ENCODE measurements around the gene KIF3A. TPM values are rescaled to one million over a fixed set of nuclear protein-coding genes. Genes with fewer than 3 reads are reported as not detected.

The KIF3A gene
- total RNA-seq, 1 donor from 2014 or later = 10.5 TPM

GRCh38 chr5:132761321-132762240 lies 24.2 kb upstream of the KIF3A start:
- Histone ChIP-seq H3K27me3 (no peaks in the 10 kb centered on the region), H3K9me3 (no peaks in the 10 kb centered on the region), H3K4me1 (no peaks in the 10 kb centered on the region), H3K27ac (no peak overlapping the region), H3K36me3 (peaks cover 53% of the 10 kb centered on the region), H3K4me3 (no peak overlapping the region)
- intact Hi-C loops (cut with DNase I) = no loop called here
- DNase-seq (no peak), ATAC-seq (no peak)
- TF ChIP-seq, protein P1, sequence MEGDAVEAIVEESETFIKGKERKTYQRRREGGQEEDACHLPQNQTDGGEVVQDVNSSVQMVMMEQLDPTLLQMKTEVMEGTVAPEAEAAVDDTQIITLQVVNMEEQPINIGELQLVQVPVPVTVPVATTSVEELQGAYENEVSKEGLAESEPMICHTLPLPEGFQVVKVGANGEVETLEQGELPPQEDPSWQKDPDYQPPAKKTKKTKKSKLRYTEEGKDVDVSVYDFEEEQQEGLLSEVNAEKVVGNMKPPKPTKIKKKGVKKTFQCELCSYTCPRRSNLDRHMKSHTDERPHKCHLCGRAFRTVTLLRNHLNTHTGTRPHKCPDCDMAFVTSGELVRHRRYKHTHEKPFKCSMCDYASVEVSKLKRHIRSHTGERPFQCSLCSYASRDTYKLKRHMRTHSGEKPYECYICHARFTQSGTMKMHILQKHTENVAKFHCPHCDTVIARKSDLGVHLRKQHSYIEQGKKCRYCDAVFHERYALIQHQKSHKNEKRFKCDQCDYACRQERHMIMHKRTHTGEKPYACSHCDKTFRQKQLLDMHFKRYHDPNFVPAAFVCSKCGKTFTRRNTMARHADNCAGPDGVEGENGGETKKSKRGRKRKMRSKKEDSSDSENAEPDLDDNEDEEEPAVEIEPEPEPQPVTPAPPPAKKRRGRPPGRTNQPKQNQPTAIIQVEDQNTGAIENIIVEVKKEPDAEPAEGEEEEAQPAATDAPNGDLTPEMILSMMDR (IDR thresholded peaks at IDR 0.05) = no peak

- Histone ChIP-seq H3K27me3 (no peaks in the 10 kb centered on the region), H3K27ac (no peak overlapping the region), H3K4me1 (no peaks in the 10 kb centered on the region), H3K9me3 (no peaks in the 10 kb centered on the region), H3K36me3 (peaks cover 53% of the 10 kb centered on the region), H3K4me3 (no peak overlapping the region)
- DNase-seq (no peak), ATAC-seq (no peak)
- TF ChIP-seq, protein P1 (IDR thresholded peaks at IDR 0.05) = no peak
- intact Hi-C loops (cut with DNase I) = no loop called here
Observed at GRCh38 chr5:132760601-132761317, 23.4 kb upstream of the KIF3A start.

DNA sequence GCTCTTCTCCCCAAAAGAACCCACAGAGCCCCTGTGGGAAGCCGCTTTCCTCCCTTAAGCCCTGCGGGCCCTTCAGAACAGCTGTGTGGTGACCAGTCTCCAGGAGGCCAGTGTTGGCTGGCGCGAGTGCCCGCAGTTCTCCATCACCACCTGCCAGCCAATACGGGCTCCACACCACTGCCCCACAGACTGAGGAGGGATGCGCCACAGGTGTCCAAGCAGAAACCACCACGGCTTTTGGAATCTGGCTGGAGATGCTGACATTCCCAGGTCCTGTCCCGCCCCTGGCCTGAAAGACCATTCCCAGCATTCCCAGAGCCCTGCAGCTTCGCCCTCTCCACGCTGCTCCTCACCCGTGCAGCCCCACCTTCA lies 22.7 kb upstream of the KIF3A start:
- H3K4me1 ChIP-seq = no peaks in the 10 kb centered on the region
- H3K36me3 ChIP-seq = peaks cover 52% of the 10 kb centered on the region
- H3K27me3 ChIP-seq = no peaks in the 10 kb centered on the region
- DNase-seq (peak; percentile 55), ATAC-seq (no peak)
- H3K27ac ChIP-seq = no peak overlapping the region
- intact Hi-C loops (cut with DNase I) = no loop called here
- no peaks in the 10 kb centered on the region for H3K9me3 ChIP-seq
- TF ChIP-seq, protein P1 (IDR thresholded peaks at IDR 0.05) = no peak
- no peak overlapping the region for H3K4me3 ChIP-seq

- ATAC-seq = no peak
Observed at GRCh38 chr5:132759114-132760048, 22.0 kb upstream of the KIF3A start.

GRCh38 chr5:132758451-132758850 lies 21.1 kb upstream of the KIF3A start:
- no peak for ATAC-seq
- Histone ChIP-seq H3K27me3 (no peaks in the 10 kb centered on the region), H3K4me1 (no peaks in the 10 kb centered on the region), H3K36me3 (peaks cover 36% of the 10 kb centered on the region), H3K4me3 (no peak overlapping the region), H3K9me3 (no peaks in the 10 kb centered on the region), H3K27ac (no peak overlapping the region)
- DNase-seq = no peak
- TF ChIP-seq, protein P1 (IDR thresholded peaks at IDR 0.05) = no peak
- intact Hi-C loops (cut with DNase I) = no loop called here

More at GRCh38 chr5:132759114-132760048, 22.0 kb upstream of the KIF3A start:
- Histone ChIP-seq H3K4me1 (no peaks in the 10 kb centered on the region), H3K27me3 (no peaks in the 10 kb centered on the region), H3K27ac (no peak overlapping the region), H3K9me3 (no peaks in the 10 kb centered on the region), H3K36me3 (peaks cover 46% of the 10 kb centered on the region), H3K4me3 (no peak overlapping the region)
- TF ChIP-seq, protein P1 (IDR thresholded peaks at IDR 0.05) = no peak
- no peak for DNase-seq
- intact Hi-C loops (cut with DNase I) = no loop called here

Data from upper lobe of right lung (tissue), 1 donor.